Skin epidermis (tissue), 12 donors: ENCODE results near the gene LGALS12.
"Not testable (repeated sequence)": the region's sequence is repeated elsewhere in the genome, so short reads cannot be mapped to it uniquely, and the experiment has no call there.

Source experiments
- H3K27ac ChIP-seq, 21 experiments: fragments of 200-600 bp; sonication (generic) in 11 of 21; one replicate each; pipeline ENCODE4 v1.5.0; 2020; ENCODE audit warnings: mild to moderate bottlenecking in 3 of 21, inconsistent platforms in 2 of 21, moderate library complexity in 2 of 21
- H3K4me3 ChIP-seq, 7 experiments: fragments of 200-600 bp; sonication (generic) in 2 of 7; one replicate each; pipeline ENCODE4 v1.5.0; 2020; ENCODE audit warnings: inconsistent platforms in 2 of 7, mild to moderate bottlenecking in 2 of 7, moderate library complexity in 1 of 7

LGALS12 gene

DNA sequence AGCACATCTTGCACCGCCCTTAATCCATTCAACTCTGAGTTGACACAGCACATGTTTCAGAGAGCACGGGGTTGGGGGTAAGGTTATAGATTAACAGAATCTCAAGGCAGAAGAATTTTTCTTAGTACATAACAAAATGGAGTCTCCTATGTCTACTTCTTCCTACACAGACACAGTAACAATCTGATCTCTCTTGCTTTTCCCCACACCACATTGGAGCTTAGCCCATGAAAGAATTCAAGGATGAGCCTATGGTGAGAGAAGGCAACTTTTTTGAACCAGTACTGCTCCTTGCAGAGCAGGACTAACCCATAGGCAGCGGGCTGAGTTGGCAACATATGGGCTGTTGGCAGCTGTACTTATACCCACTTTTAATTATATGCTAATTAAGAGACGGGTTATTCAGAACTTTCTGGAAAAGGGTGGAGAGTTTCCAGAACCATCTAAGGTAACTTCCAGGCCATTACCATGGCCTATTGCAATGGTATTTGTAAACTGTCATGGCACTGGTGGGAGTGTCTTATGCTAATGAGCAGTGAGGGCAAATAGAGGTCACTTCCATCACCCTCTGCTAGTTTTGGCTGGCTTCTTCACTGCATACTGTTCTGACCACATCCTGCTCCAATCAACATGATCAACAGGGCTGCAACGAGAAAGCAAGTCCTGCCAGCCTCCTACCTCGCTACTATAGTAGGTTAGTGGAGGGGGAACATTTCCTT is 25.3 kb downstream of the LGALS12 start:
- H3K4me3 ChIP-seq, H3K27ac ChIP-seq: not testable (repeated sequence)

GRCh38 chr11:63532117-63532516 is 26.2 kb downstream of the LGALS12 start:
- H3K4me3 ChIP-seq, result no peak overlapping the region
- no peak overlapping the region for H3K27ac ChIP-seq

GRCh38 chr11:63532799-63533475 is 27.1 kb downstream of the LGALS12 start:
- H3K4me3 ChIP-seq, result no peak overlapping the region
- no peak overlapping the region for H3K27ac ChIP-seq

DNA sequence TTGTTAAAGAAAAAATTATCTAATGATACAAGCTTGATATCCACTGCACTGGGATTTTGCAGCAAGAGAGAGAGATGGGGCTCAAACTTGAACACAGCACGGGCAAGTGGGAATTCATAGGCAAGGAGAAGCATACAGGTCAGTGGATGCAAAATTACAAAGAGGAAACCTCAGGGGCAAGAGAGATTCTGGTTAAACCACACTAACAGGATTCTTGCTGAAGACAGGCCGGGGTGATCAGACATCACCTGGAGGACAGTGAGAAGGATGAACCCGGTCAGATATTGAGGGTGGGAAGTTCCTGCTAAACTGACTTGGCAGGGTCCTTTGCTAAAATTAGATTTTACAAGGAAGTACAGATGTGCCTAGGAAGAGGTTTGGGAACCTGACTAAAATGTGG is 28.2 kb downstream of the LGALS12 start:
- H3K4me3 ChIP-seq, result no peak overlapping the region
- H3K27ac ChIP-seq, result peak overlapping the region in 2 of 21 experiments; percentile 15 to 88

DNA sequence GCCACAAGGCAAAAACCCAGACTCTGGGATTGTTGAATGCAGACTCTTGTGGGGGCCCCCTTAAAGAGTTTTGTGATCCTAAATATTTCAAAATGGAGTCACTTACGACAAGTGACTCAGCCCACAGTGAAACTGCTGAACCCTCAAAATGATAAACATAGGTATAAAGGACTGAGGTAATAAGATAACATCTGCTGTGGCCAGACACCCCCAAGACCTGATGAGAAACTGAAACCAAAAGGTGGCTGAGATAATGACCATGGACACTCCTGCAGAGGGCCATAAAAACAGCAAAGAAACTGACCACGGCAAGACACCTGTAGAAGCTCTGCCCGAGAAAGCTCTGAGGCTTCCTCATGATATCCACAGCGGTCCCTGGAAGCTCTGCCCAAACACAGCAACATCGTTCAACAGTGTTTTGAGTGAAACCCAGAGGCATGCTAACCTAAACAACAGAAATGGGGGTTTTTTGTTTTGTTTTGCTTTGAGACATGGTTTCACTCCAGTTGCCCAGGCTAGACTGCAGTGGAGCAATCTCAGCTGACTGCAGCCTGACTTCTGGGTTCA is 29.1 kb downstream of the LGALS12 start:
- Histone ChIP-seq H3K4me3 (no peak overlapping the region), H3K27ac (peak overlapping the region in 8 of 21 experiments; percentile 0 to 90 (median 76))

- Histone ChIP-seq H3K27ac (peak overlapping the region in 9 of 21 experiments; percentile 66 to 90 (median 78)), H3K4me3 (no peak overlapping the region)
Observed at GRCh38 chr11:63535734-63536133, 29.9 kb downstream of the LGALS12 start.

GRCh38 chr11:63536669-63537292 is 30.9 kb downstream of the LGALS12 start, which contains the start of gene PLAAT4:
Gene PLAAT4, plus strand, starts transcription at chr11:63536808. Its CDS starts 61 bp downstream, at chr11:63536869.
- Histone ChIP-seq H3K27ac (peak within 1 kb of the TSS; percentile 6 to 90 (median 74)), H3K4me3 (peak within 1 kb of the TSS; percentile 20 to 49 (median 30))

GRCh38 chr11:63537293-63538101 is 31.6 kb downstream of the LGALS12 start:
- peak overlapping the region; percentile 20 to 49 (median 30) for H3K4me3 ChIP-seq
- H3K27ac ChIP-seq, result peak overlapping the region; percentile 6 to 90 (median 74)

DNA sequence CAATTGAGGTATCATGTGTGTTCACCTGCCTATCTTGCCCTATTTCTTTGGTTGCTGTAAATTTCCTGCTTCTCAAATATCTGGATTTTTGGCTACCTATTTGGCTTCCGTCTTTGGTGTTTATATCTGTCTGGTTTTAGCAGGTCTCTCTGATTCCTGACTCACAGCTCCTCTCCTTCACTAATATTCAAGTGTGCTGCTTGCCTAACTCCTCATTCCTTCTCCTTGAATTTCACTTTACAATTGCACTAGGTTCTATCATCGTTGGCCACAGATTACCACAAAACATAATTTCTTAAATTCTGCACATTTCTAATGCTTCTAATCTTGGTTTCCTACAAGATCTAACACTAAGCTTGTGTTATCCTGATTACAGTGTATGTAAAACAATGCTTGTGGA is 36.6 kb downstream of the LGALS12 start:
- H3K27ac ChIP-seq, H3K4me3 ChIP-seq: not testable (repeated sequence)

- Histone ChIP-seq H3K4me3 (no peak overlapping the region), H3K27ac (no peak overlapping the region)
Observed at GRCh38 chr11:63543711-63544110, 37.8 kb downstream of the LGALS12 start.

DNA sequence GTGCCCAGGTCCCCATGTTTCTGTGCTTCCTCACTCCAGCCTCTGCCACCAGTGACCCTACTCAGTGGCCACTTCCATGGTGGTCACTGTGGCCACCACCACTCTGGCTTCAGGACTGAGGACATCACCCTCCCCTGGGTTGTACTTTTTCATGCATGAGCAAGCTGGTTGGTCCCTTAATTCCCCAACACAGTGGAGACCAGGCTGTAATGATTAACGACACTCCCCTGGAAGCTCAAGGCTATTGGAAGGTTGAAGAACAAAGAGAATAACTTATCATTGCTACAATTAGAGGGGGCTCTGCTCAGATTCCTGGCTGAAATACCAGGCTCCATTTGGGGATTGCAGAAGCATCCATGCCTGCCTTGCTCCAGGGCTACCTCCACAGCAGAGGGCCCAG is 41.2 kb downstream of the LGALS12 start:
- Histone ChIP-seq H3K4me3 (no peak overlapping the region), H3K27ac (no peak overlapping the region)

GRCh38 chr11:63548178-63548577 is 42.3 kb downstream of the LGALS12 start:
- Histone ChIP-seq H3K27ac (no peak overlapping the region), H3K4me3 (no peak overlapping the region)

- no peak overlapping the region for H3K27ac ChIP-seq
- no peak overlapping the region for H3K4me3 ChIP-seq
Observed at GRCh38 chr11:63549411-63549810, 43.5 kb downstream of the LGALS12 start.

- not testable (repeated sequence) for H3K27ac ChIP-seq, H3K4me3 ChIP-seq
Observed at GRCh38 chr11:63550156-63550700, 44.3 kb downstream of the LGALS12 start.

- peak overlapping the region in 3 of 21 experiments; percentile 44 to 69 (median 58) for H3K27ac ChIP-seq
Observed at GRCh38 chr11:63551091-63551888, 45.4 kb downstream of the LGALS12 start.

GRCh38 chr11:63551889-63552266 is 46.0 kb downstream of the LGALS12 start:
- Histone ChIP-seq H3K4me3 (no peak overlapping the region), H3K27ac (peak overlapping the region in 3 of 21 experiments; percentile 44 to 69 (median 58))

More at GRCh38 chr11:63551091-63551888, 45.4 kb downstream of the LGALS12 start:
- H3K4me3 ChIP-seq, result no peak overlapping the region

GRCh38 chr11:63552921-63553320 is 47.0 kb downstream of the LGALS12 start:
- H3K27ac ChIP-seq, result peak overlapping the region in 3 of 21 experiments; percentile 65 to 83 (median 69)
- no peak overlapping the region for H3K4me3 ChIP-seq

- Histone ChIP-seq H3K27ac (peak overlapping the region in 7 of 21 experiments; percentile 15 to 83 (median 69)), H3K4me3 (no peak overlapping the region)
Observed at GRCh38 chr11:63553759-63554158, 47.9 kb downstream of the LGALS12 start.
